ENCODE measurements around the gene MEGF8. TPM values are rescaled to one million over a fixed set of nuclear protein-coding genes. Genes with fewer than 3 reads are reported as not detected.

The MEGF8 gene
- total and polyA plus RNA-seq, 9 of the 15 experiments (the other 6 are each of a cell fraction or from before 2014, with no cell fraction given) = 0.28 to 13.1 (median 3.0) TPM

DNA sequence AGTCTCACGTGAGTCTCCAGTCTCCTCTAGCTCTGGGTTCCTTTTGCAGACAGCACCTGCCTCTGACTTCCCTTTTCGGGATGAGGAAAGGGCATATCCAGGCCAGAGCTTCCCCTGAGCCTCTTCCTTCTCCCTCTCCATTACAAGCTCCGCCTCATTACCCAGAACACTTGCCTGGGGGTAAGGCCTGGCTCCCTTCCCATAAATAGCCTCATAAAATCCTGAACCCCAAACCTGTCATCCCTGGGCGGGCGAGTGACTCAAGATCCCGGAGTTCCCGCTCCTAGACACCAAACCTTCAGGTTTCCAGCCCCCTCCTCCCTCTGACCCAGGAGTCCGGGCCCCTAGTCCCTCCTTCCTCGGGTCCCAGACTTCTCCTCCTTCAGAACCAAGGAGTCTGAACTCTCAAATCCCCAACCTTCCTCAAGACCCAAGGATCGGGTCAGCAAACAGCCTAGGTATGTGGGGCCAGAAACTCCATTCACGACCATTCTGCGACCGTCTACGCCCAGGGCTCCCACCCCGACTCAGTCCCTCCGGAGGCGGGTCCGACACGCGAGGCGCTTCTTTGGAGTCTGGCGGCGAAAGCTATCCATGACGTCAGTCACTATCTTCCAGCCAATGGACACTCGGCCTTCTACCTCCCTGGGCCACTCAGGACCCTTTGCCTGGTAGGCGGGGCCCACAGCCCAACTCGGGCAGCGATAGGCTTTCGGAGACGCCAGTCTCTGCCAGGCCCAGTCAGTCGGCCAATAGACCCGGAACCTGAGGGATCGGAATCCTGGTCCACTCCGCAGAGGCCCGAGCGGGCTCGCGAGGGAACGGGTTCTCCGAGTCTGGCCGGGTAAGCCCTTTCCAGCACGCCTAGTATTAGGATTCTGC lies 71.2 kb downstream of the MEGF8 start (continued):
- TF ChIP-seq, protein P1, sequence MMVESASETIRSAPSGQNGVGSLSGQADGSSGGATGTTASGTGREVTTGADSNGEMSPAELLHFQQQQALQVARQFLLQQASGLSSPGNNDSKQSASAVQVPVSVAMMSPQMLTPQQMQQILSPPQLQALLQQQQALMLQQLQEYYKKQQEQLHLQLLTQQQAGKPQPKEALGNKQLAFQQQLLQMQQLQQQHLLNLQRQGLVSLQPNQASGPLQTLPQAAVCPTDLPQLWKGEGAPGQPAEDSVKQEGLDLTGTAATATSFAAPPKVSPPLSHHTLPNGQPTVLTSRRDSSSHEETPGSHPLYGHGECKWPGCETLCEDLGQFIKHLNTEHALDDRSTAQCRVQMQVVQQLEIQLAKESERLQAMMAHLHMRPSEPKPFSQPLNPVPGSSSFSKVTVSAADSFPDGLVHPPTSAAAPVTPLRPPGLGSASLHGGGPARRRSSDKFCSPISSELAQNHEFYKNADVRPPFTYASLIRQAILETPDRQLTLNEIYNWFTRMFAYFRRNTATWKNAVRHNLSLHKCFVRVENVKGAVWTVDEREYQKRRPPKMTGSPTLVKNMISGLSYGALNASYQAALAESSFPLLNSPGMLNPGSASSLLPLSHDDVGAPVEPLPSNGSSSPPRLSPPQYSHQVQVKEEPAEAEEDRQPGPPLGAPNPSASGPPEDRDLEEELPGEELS (CRISPR knock-in tag; IDR thresholded peaks at IDR 0.05; ENCODE audit: borderline replicate concordance) = no peak
- TF ChIP-seq SMC3 (conservative IDR thresholded peaks at IDR 0.05; ENCODE audit: insufficient read depth, low read depth, low read length) (no peak), FOSL1 (tag; conservative IDR thresholded peaks at IDR 0.05) (0 out of 2 replicates have a peak, but pooled peaks have one; percentile 8), NCOA1 (IDR thresholded peaks at IDR 0.05; ENCODE audit: low read depth) (no peak), HMG20A (CRISPR knock-in tag; conservative IDR thresholded peaks at IDR 0.05) (no peak), DMBX1 (CRISPR knock-in tag; IDR thresholded peaks at IDR 0.05; ENCODE audit: borderline replicate concordance) (no peak), ZKSCAN1 (IDR thresholded peaks at IDR 0.05; ENCODE audit: low read depth, low read length) (no peak), ARID3B (CRISPR knock-in tag; IDR thresholded peaks at IDR 0.05; ENCODE audit: borderline replicate concordance) (no peak), ZNF184 (CRISPR knock-in tag; IDR thresholded peaks at IDR 0.05) (no peak), TAL1 (IDR thresholded peaks at IDR 0.05) (no peak), PHTF2 (CRISPR knock-in tag; IDR thresholded peaks at IDR 0.05) (no peak), NFXL1 (CRISPR knock-in tag; IDR thresholded peaks at IDR 0.05) (no peak)
- TF ChIP-seq, protein P2, sequence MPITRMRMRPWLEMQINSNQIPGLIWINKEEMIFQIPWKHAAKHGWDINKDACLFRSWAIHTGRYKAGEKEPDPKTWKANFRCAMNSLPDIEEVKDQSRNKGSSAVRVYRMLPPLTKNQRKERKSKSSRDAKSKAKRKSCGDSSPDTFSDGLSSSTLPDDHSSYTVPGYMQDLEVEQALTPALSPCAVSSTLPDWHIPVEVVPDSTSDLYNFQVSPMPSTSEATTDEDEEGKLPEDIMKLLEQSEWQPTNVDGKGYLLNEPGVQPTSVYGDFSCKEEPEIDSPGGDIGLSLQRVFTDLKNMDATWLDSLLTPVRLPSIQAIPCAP (CRISPR knock-in tag; IDR thresholded peaks at IDR 0.05; ENCODE audit: borderline replicate concordance) = no peak
- TF ChIP-seq, protein P3, sequence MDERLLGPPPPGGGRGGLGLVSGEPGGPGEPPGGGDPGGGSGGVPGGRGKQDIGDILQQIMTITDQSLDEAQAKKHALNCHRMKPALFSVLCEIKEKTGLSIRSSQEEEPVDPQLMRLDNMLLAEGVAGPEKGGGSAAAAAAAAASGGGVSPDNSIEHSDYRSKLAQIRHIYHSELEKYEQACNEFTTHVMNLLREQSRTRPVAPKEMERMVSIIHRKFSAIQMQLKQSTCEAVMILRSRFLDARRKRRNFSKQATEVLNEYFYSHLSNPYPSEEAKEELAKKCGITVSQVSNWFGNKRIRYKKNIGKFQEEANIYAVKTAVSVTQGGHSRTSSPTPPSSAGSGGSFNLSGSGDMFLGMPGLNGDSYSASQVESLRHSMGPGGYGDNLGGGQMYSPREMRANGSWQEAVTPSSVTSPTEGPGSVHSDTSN (CRISPR knock-in tag; IDR thresholded peaks at IDR 0.05; ENCODE audit: low read depth) = peak; percentile 88
- TF ChIP-seq, protein P3 (tag; conservative IDR thresholded peaks at IDR 0.05; ENCODE audit: low read depth) = peak; percentile 98
- TF ChIP-seq, protein P4, sequence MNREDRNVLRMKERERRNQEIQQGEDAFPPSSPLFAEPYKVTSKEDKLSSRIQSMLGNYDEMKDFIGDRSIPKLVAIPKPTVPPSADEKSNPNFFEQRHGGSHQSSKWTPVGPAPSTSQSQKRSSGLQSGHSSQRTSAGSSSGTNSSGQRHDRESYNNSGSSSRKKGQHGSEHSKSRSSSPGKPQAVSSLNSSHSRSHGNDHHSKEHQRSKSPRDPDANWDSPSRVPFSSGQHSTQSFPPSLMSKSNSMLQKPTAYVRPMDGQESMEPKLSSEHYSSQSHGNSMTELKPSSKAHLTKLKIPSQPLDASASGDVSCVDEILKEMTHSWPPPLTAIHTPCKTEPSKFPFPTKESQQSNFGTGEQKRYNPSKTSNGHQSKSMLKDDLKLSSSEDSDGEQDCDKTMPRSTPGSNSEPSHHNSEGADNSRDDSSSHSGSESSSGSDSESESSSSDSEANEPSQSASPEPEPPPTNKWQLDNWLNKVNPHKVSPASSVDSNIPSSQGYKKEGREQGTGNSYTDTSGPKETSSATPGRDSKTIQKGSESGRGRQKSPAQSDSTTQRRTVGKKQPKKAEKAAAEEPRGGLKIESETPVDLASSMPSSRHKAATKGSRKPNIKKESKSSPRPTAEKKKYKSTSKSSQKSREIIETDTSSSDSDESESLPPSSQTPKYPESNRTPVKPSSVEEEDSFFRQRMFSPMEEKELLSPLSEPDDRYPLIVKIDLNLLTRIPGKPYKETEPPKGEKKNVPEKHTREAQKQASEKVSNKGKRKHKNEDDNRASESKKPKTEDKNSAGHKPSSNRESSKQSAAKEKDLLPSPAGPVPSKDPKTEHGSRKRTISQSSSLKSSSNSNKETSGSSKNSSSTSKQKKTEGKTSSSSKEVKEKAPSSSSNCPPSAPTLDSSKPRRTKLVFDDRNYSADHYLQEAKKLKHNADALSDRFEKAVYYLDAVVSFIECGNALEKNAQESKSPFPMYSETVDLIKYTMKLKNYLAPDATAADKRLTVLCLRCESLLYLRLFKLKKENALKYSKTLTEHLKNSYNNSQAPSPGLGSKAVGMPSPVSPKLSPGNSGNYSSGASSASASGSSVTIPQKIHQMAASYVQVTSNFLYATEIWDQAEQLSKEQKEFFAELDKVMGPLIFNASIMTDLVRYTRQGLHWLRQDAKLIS (CRISPR knock-in tag; IDR thresholded peaks at IDR 0.05) = no peak

All from K562 (cell line).